NK-92 (cell line): Measurements from ENCODE around the gene HDGFL2.
"Not testable (repeated sequence)": the region's sequence is repeated elsewhere in the genome, so short reads cannot be mapped to it uniquely, and the experiment has no call there.

Experiments
- DNase-seq: peaks from one replicate; lab custom pipeline; 2025; ENCODE audit not compliant: unreplicated experiment; lab: John Stamatoyannopoulos, UW

Gene HDGFL2

DNA sequence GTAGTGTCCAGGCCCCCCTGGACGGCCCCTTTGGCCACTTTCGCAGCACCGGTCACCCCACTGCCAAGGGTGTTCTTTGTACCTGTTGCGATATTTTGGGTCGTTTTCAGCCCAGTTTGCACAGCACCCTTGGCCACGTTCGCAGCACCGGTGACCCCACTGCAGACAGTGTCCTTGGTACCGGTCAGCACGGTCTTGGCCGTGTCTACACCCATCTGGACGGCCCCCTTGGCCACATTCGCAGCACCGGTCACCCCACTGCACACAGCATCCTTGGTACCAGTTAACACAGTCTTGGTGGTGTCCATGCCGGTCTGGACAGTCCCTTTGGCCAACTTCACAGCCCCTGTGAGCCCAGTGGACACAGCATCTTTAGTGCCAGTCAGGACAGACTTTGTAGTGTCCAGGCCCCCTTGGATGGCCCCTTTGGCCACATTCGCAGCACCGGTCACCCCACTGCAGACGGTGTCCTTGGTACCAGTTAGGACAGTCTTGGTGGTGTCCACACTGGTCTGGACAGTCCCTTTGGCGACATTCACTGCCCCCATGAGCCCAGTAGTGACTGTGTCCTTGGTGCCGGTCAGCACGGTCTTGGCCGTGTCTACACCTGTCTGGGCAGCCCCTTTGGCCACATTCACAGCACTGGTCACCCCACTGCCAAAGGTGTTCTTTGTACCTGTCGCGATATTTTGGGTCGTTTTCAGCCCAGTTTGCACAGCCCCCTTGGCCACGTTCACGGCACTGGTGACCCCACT is 39.4 kb downstream of the HDGFL2 start:
- DNase-seq = no peak

- DNase-seq = no peak
Measured at GRCh38 chr19:4512070-4512469, 40.0 kb downstream of the HDGFL2 start.

- no peak for DNase-seq
Measured at GRCh38 chr19:4513248-4513647, 41.2 kb downstream of the HDGFL2 start.

DNA sequence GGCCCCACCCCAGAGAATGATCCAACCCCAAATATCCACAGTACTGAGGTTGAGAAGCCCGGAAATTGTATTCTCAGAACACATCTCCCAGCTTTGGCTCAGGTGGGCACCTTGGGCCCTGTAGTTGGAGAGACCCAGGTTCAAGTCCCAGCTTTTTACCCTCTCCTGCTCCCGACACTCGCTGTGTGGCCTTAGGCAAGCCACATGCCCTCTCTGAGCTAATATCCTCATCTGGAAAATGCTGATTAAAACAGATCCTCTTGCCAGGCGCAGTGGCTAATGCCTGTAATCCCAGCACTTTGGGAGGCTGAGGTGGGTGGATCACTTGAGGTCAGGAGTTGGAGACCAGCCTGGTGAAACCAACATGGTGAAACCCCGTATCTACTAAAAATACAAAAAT is 43.6 kb downstream of the HDGFL2 start:
- no peak for DNase-seq

DNA sequence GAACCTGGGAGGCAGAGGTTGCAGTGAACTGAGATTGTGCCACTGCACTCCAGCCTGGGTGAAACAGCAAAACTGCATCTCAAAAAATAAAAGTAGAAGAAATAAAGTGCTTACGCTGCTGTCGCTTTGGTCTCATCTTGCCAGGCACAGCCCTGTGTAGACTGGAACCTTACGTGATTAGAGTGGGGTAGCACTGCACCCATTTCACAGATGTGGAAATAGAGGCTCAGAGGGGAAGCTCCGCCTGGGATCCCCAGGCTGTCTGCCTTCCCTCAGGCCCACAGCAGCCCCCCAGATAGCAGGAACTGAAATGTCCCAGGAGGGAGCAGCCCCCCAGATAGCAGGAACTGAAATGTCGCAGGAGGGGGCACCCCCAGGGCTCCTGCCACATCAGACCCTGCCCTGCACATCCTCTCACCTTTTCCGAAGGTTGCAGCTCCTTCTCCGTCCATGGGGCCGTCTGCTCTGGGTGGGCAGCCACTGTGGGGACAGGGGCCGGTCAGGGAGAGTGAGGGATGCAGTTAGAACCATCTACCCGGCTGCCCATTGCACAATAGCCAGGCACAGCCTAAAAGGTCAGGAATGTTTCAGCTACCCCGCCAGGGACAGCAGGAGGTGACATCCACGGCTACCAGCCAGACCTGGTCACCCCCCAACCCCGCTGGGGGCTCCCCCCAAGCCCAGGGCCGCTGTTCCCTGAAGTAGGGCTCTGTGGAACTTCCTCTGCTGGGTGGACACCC is 44.3 kb downstream of the HDGFL2 start:
- DNase-seq = no peak

GRCh38 chr19:4516939-4517300 is 44.8 kb downstream of the HDGFL2 start:
- DNase-seq = no peak

DNA sequence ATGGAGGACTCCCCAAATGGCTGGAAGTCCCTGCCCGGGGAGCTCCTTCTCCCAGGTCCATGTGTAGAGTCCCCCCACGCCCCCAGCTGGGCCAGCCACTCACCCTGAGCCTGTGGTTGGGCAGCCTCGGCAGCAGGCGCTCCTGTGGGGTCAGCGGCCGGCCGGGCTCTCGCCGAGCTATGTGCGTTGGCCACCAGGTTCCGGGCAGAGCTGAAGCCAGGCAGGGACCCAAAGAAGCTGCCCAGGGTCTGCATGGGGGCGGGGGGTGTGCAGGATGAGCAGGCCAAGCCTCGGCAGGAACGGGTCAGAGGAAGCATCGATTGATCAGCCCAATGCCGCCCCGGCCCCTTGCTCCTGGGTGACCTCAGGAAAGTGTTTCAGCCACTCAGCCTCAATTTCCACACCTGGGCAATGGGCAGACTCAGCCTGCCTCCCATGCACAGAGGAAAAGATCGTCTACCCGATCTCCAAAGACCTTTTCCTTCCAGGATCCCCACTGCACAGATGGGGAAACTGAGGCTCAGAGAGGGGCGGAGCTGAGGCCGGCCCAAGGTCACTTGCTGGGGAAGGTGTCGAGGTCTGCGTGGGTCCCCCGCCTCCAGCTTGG is 45.5 kb downstream of the HDGFL2 start:
- DNase-seq = no peak

DNA sequence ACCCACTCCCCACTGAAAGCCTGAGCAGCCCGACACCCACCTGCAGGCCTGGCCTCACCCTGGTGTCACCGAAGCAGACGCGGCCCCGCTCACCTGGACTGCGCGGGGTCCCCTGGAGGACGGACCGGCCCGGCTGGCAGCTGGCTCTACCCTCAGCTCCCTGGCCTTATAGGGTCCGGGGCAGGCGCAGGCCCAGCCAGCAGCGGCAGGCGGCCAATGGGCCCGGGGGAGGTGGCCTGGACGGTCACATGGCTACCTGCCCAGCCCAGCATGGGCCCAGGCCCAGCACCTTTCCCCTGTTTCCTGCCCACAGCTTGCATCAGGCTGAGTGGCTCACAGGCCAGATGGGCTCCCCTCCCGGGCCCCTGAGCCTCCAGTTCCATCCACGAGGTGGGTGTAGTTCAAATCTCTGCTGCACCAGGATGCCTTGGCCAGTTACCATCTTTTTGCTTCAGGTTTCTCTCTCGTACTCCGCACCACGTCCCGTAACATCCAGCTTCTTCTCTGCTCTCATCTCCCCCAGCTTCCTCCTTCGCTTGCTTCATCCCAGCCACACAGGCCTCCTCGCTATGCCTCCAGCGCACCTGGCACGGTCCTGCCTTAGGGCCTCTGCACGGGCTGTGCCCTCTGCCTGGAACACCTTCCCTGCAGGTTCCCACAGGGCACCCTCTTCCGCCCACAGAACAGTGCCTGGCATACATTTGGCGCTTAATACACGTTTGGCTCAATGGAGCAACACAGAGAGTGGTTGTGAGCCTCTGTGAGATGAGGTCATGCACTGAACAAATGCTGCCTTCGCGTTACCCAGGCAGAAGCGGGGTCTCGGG is 46.5 kb downstream of the HDGFL2 start, which contains the start of gene PLIN4:
PLIN4 (minus strand) TSS at position 142 of the 827 bp plus-strand sequence. CDS start 214 bp downstream, outside the sequence.
- no peak for DNase-seq

GRCh38 chr19:4519172-4519496 is 47.0 kb downstream of the HDGFL2 start:
- no peak for DNase-seq

- no peak for DNase-seq
Measured at GRCh38 chr19:4519521-4520277, 47.6 kb downstream of the HDGFL2 start.

- no peak for DNase-seq
Measured at GRCh38 chr19:4521170-4521887, 49.2 kb downstream of the HDGFL2 start.

DNA sequence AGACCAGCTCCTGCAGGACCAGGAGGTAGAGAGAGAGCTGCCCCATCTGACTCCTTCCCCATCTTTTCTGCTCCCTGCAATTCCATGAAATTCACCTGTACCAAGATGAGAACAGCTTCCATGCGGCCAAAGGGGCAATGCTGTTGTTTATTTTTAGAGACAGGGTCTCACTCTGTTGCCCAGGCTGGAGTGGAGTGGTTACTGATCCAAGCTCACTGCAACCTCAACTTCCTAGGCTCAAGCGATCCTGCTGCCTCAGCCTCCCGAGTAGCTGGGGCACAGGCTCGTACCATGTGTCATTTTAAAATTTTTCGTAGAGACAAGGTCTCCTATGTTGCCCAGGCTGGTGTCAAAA is 49.8 kb downstream of the HDGFL2 start:
- DNase-seq = no peak

GRCh38 chr19:4522291-4523002 is 50.4 kb downstream of the HDGFL2 start:
- DNase-seq = no peak

- no peak for DNase-seq
Measured at GRCh38 chr19:4523306-4524110, 51.4 kb downstream of the HDGFL2 start.

GRCh38 chr19:4524808-4525562 is 52.9 kb downstream of the HDGFL2 start:
- no peak for DNase-seq

DNA sequence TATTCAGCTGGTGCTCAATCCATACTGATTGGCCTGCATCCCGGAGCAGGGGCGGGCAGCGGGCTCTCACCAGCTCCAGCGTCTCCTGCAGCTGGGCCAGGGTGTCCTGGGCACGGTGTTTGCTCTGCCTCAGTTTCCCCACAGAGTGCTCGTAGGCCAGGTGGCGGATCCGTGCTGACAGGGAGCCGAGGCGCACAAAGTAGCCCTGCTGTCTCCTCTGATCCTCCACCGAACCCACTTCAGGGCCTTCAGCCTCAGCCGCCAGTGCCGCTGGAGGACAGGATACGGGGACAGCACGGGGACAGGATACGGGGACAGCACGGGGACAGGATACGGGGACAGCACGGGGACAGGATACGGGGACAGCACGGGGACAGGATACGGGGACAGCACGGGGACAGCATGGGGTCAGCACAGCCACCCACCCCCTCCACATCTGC is 53.5 kb downstream of the HDGFL2 start:
- no peak for DNase-seq

DNA sequence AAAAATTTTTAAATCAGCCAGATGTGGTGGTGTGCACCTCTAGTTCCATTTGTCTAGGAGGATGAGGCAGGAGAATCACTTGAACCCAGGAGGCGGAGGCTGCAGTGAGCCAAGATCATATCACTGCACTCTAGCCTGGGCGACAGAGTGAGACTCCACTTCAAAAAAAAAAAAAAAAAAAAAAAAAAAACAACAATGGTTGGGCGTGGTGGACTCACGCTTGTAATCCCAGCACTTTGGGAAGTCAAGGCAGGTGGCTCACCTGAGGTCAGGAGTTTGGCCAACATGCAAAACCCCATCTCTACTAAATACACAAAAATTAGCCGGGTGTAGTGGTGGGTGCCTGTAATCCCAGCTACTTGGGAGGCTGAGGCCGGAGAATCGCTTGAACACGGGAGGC is 55.3 kb downstream of the HDGFL2 start:
- DNase-seq = not testable (repeated sequence)

DNA sequence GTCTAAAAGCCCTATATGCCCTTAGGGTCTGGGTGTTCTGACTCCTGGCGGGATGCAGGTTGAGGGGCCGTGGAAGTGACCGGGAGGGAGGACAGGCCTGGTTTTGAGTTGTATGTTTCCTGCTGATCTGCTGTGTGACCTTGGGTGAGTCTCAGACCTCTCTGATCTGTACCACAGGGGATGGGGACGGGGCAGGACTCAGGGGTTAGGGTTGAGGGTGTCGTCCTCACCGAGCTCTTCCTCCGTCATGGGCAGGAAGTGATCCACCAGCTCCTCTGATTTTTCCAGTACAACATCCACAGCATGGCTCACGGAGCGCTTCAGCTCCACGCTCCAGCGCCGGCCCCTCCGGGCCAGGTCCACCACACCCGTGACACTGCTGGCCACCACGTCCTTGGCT is 56.7 kb downstream of the HDGFL2 start:
- DNase-seq = no peak
